HL-60/S4 treated with retinoic acid at 250 ng/mL for 4 days and 3 days (cell line): Measurements from ENCODE around the gene FNDC8.
"Not testable (repeated sequence)": the region's sequence is repeated elsewhere in the genome, so short reads cannot be mapped to it uniquely, and the experiment has no call there.

Experiments used
- in situ Hi-C: fragments of 300-500 bp; cut with MboI; formaldehyde crosslinking; loops from 2 replicates; pipeline ENCODE4 v1.7.0; 2022; ENCODE audit warnings: low sequenced_read_pairs

FNDC8 gene

DNA sequence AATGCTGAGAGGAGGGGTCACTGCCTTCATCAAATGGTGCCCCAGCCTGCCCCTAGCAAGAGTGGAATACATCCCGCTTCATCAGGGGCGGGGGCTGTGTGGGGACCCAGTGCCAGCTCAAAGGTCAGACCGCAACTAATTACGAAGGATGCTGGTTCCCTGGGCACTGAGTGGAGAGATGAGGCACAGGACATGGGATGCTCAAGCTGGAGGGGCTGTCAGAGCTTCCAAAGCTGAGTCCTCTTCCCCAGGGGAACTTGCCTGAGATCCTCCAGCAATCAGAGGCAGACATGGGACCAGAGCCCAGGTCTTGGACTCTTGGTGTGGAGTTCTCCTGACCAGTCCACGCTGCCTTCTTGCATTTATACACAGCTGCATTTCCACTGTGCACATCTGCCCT is 45.1 kb downstream of the FNDC8 start:
- in situ Hi-C loops: loop anchor here (25.0 kb wide), 1 partner anchor 371 kb away; the partner anchor contains the start of gene SLFN12L

DNA sequence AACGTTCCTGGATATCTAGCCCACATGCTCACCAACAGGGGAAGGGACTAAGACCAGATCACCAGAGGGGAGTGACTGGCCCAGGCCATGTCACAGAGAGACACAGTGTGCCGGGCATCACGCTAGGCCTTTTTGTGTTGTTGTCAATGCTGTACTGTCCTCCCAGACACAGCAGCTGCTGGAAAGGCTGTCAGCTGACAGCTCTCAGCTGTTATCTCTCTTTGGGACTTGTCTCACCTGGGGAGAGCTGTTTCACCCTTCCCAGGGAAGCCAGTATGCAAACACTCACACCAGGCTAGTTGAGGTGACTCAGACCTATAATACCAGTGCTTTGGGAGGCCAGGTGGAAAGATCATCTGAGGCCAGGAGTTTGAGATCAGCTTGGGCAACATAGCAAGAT is 45.6 kb downstream of the FNDC8 start:
- in situ Hi-C loops: loop anchor here (25.0 kb wide), 1 partner anchor 370 kb away; the partner anchor contains the start of gene SLFN12L

DNA sequence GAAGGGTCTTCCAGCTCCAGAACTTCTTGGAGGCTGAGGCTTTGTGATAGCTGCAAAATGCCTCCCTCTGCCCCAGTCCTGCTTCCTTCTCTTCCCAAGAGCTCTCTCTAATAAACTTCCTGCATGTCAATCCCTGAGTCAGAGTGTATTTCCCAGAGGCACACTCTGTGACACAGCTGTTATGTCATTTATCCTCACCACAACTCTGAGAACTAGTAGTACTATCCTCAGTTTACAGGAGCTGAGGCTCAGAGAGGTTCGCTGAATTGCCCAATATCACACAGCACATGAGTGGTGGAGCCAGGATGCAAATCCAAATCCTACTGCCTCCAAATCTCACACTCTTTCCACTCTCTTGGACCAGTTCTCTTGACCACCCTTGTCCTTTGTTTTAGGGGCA is 46.3 kb downstream of the FNDC8 start:
- in situ Hi-C loops: loop anchor here (25.0 kb wide), 1 partner anchor 370 kb away; the partner anchor contains the start of gene SLFN12L

DNA sequence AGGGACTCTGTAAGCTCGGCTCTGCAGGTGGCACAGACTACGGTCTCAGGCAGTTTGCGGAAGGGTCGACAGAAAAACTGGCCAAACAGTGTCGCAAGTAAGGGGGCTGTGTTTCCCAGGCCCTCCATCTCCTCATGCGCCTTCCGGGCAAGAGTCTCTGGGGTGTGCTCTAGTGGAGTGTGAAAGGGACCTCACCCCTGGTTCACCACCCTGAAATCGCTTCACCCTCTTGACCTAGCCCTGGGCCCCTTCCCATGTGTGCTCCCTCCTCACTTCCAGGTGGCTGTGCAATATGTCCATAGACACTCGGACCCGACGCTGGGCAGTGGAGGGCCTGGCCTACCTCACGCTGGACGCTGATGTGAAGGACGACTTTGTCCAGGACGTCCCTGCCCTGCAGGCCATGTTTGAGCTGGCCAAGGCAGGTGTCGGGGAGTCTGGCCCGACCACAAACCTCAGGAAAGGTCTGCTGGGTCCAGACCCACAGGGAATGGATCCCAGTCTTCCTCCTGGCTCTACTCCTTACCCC is 48.5 kb downstream of the FNDC8 start:
- in situ Hi-C loops: loop anchor here (25.0 kb wide), 1 partner anchor 367 kb away; the partner anchor contains the start of gene SLFN12L

DNA sequence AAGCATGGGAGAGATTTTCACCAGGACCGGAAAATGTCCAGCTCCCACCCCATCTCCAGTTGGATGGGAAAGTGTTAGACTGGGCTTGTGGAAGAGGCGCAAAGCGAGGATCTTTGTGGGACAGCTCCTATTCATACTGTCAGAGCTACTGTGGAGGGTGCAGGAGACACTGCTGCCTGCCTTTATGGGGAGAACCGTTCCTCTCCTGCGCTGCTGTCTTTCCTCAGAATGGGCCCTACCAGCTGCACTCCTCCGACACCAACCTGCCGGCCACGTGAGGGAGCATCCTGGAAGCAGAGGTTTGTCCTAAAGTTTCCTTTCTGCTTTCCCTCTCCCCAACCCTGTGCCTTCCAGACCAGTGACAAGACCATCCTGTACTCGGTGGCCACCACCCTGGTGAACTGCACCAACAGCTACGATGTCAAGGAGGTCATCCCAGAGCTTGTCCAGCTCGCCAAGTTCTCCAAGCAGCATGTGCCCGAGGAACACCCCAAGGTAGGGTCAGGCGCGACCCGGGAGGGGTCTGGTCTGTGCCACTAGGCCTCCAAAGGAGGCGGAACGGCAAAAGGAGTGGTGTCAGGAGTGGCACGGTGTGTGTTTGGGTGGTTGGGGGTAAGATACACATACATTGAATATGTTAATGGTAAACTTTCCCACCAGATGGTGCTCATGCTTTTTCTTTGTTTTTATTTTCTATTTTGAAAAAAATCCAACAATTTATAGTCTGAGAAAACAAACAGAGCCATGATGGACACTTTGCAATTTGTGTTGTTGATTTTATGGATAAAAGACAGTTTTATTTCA is 49.8 kb downstream of the FNDC8 start:
- in situ Hi-C loops: loop anchor here (25.0 kb wide), 1 partner anchor 366 kb away; the partner anchor contains the start of gene SLFN12L

DNA sequence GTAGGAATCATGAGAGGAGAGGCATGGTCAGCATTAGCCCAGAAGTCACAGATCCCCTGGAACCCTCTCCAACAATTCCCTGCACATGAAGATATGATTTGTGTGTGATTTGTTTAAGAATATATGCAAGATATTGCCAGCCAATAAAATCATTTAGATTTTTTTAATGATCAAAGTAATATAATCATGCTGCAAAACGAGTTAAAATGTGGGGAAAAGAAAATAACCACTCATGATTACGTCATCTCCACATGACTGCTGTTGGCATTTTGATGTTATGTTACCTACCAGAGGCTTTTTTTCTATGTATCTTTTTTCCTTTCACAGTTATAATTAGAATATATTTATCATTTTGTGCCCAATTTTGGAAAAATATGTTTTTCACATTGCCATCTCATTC is 50.4 kb downstream of the FNDC8 start:
- in situ Hi-C loops: loop anchor here (25.0 kb wide), 1 partner anchor 365 kb away; the partner anchor contains the start of gene SLFN12L

DNA sequence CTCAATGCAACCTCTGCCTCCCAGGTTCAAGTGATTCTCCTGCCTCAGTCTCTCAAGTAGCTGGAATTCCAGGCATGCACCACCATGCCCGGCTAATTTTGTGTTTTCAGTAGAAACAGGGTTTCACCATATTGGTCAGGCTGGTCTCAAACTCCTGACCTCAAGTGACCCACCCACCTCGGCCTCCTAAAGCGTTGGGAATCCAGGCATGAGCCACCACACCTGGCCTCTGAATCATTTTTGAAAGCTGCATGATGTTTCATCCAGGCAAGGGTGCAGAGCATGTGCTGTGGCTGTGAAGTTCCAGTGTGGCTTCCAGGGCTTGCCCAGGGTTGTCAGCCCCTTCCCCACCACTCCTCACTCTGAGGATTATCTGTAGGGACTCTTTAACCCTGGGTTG is 50.9 kb downstream of the FNDC8 start:
- in situ Hi-C loops: loop anchor here (25.0 kb wide), 1 partner anchor 365 kb away; the partner anchor contains the start of gene SLFN12L

DNA sequence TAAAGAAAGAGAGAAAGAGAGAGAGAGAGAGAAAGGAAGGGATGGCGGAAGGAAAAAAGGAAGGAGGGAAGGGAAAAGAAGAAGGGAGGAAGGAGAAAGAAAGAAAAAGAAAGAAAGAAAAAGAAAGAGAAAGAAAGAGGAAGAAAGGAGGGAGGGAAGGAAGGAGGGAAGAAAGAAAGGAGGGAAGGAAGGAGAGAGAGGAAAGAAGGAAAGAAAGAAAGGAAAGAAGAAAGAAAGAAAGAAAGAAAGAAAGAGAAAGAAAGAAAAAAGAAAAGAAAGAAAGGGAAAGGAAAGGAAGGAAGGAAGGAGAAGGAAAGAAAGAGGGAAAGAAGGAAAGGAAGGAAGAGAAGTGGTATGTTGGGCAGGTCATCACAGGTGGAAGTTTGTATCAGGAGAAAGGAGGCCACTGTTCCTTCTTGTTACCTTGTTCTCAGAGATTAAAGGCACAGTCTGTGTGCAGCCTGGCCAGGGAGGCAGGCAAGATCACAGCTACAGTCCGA is 53.5 kb downstream of the FNDC8 start:
- in situ Hi-C loops: loop anchor here (25.0 kb wide), 1 partner anchor 362 kb away; the partner anchor contains the start of gene SLFN12L

DNA sequence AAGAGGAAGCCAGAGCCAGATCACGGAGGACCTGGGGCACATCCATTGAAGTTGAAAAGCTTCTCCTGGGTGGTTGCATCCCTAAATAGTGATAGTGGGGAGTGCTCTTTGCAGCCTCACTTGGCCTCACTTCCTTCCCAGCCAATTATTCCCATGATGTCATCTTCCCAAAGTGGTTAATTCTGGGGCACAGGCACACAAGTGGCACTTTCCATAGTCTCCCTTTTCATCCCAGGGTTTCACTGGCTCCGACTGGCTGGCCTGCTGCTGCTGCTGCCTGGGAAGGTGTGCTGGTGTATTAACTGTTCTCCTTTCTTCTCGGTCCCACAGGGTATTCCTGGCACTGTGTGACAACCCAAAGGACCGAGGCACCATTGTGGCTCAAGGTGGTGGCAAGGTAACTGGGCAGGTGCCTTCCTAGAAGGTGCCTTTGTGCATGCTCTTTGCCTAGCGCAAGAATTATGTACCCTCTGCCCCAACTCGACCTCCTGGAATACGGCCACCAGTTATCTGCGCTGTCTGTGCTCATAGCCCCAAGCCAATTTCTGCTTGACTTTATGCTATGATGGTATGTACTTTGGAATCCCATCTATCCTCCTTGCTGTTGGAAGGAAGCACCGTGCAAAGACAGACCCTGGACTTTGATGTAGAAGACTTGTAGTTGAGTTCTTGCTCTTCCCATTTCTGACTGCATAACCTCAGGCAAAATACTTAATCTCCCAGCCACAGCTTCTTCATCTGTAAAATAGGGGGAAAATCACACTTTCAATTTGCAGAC is 54.4 kb downstream of the FNDC8 start:
- in situ Hi-C loops: no loop called here

DNA sequence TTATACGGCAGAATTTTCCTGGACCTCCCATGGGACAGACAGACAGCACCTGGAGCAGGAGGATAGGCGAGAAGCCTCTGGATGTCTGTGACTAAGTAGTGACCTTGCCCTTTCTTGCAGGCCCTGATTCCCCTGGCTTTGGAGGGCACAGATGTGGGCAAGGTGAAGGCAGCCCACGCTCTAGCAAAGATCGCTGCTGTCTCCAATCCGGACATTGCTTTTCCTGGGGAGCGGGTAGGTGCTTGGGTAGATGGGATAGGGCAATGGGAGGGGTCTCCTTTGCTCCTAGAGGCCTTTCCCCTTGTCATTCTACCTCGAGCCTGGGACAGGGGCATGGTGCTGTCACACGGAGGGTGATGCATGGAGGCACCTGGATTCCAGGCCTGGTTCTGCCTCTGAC is 55.5 kb downstream of the FNDC8 start:
- in situ Hi-C loops: no loop called here

DNA sequence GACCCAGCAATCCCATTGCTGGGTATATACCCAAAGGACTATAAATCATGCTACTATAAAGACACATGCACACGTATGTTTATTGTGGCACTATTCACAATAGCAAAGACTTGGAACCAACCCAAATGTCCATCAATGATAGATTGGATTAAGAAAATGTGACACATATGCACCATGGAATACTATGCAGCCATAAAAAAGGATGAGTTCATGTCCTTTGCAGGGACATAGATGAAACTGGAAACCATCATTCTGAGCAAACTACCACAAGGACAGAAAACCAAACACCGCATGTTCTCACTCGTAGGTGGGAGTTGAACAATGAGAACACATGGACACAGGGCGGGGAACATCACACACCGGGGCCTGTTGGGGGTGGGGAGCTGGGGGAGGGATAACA is 58.0 kb downstream of the FNDC8 start:
- in situ Hi-C loops: not testable (repeated sequence)
